ENCODE measurements around the gene RHOB.
"Not testable (repeated sequence)": the region's sequence is repeated elsewhere in the genome, so short reads cannot be mapped to it uniquely, and the experiment has no call there.

The RHOB gene

GRCh38 chr2:20454036-20454981, 7.4 kb downstream of the RHOB start:
- DNase-seq = no peak

GRCh38 chr2:20455076-20455587, 8.3 kb downstream of the RHOB start:
- DNase-seq = no peak

- DNase-seq = no peak
Observed at GRCh38 chr2:20456116-20456571, 9.3 kb downstream of the RHOB start.

GRCh38 chr2:20456636-20457426, 10.0 kb downstream of the RHOB start:
- DNase-seq = peak; percentile 21

- DNase-seq = no peak
Observed at GRCh38 chr2:20457661-20458630, 11.1 kb downstream of the RHOB start.

GRCh38 chr2:20458737-20459484, 12.0 kb downstream of the RHOB start:
- not testable (repeated sequence) for DNase-seq

GRCh38 chr2:20465716-20466394, 19.0 kb downstream of the RHOB start:
- no peak for DNase-seq

GRCh38 chr2:20467789-20468548, 21.1 kb downstream of the RHOB start:
- DNase-seq = no peak

- no peak for DNase-seq
Observed at GRCh38 chr2:20468549-20469500, 22.0 kb downstream of the RHOB start.

GRCh38 chr2:20469595-20469994, 22.7 kb downstream of the RHOB start:
- no peak for DNase-seq

- DNase-seq = no peak
Observed at GRCh38 chr2:20470211-20470610, 23.3 kb downstream of the RHOB start.

- DNase-seq = no peak
Observed at GRCh38 chr2:20471148-20471547, 24.3 kb downstream of the RHOB start.

- DNase-seq = no peak
Observed at GRCh38 chr2:20471902-20472559, 25.2 kb downstream of the RHOB start.

GRCh38 chr2:20472569-20472968, 25.7 kb downstream of the RHOB start:
- no peak for DNase-seq

GRCh38 chr2:20473128-20473527, 26.3 kb downstream of the RHOB start:
- DNase-seq = no peak

GRCh38 chr2:20474757-20475566, 28.1 kb downstream of the RHOB start:
- no peak for DNase-seq

GRCh38 chr2:20475567-20475952, 28.7 kb downstream of the RHOB start:
- no peak for DNase-seq

- no peak for DNase-seq
Observed at GRCh38 chr2:20476481-20476880, 29.6 kb downstream of the RHOB start.
